Activated CD4-positive, alpha-beta T cell treated with anti-CD3 and anti-CD28 coated beads for 48 hours (primary cell): Measurements from ENCODE around the gene FBXO9.

Experiments used
- DNase-seq: peaks from one replicate; pipeline ENCODE4 v3.0.0-alpha.2; 2020

Gene FBXO9

DNA sequence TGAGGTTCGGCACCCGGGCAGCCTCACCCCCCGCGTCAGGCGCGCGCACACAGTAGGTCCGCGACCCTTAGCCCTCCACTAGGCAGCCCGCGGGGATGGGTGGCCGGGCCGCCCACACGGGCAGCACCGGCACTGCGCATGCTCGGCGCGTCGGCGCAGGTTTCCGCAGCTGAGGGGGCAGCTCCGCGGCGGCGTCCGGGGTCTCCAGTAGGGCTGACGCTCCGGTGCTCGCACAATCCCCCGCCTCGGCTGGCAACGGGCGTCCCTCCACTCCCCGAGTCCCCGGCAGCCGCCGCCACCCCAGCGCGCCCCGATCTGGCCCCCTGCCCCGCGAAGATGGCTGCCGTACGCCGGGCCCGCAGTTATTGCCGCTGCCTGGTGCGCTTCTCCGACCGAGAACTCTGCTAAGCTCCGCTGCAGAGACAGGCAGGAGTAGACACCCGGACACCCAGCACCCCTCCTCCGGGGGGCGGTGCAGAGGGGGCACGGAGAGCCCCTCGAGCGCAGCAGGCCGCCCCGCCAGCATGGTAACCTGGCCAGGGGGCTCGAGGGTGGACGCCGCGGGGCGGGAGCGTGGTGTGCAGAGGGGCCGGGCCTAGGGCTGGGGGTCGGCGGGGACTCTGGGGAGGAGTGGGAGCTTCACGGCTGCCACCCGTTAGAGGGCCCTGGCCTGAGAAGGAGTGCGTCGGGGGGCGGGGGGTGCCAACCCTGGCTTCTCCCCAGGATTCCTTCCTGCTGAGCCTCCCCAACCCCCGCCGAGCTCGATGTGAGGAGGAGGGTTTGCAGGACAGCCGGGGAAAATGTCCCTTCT lies at the start of gene FBXO9:
Gene FBXO9 (plus strand): TSS at position 139 of the 811 bp plus-strand sequence. CDS start 386 bp downstream, at position 525.
- peak; percentile 76 for DNase-seq

- no peak for DNase-seq
Observed at GRCh38 chr6:53015486-53015885, 49.7 kb upstream of the FBXO9 start.

GRCh38 chr6:53018446-53018845 lies 46.8 kb upstream of the FBXO9 start:
- DNase-seq: no peak

- DNase-seq: no peak
Observed at GRCh38 chr6:53020005-53020744, 45.0 kb upstream of the FBXO9 start.

GRCh38 chr6:53023323-53023722 lies 41.9 kb upstream of the FBXO9 start:
- no peak for DNase-seq

DNA sequence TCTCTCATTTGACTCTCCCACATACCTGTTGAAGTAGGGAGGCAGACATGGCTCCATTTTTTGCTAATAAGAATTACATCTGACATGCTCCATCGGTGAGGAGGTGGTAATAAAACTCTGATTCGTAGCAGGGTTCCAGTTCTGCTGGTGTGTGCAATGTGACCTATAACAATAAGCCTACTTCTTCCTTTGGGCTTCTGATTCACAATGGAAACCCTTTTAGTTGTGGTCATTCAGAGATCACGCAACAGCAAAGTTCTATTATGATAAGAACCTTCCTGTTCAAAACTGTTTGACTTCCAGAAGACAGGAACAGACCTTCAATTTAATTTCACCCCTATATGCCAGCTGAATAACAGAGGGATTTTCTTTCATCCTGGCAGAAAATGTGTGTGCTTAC lies 38.7 kb upstream of the FBXO9 start:
- DNase-seq: no peak

- no peak for DNase-seq
Observed at GRCh38 chr6:53027131-53027718, 38.0 kb upstream of the FBXO9 start.

- no peak for DNase-seq
Observed at GRCh38 chr6:53028467-53028866, 36.7 kb upstream of the FBXO9 start.

DNA sequence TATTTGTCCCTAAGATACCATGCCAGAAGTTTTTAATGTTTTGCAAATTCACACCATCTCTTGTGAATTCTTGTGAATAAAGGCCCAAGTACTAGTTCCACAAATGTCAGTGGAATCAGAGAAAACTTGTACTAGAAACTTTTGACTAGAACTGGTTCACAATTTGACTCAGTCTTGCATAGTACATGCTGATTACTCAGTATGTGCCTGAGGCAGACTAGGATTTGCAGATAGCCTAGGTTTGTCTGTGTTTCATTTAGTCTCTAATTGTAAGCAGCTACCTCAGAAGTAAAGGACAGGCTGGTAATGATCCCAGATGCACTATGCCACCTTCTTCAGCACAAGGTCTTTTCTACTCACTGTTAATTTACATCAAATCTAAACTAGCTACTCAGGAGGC lies 35.9 kb upstream of the FBXO9 start:
- DNase-seq: no peak

DNA sequence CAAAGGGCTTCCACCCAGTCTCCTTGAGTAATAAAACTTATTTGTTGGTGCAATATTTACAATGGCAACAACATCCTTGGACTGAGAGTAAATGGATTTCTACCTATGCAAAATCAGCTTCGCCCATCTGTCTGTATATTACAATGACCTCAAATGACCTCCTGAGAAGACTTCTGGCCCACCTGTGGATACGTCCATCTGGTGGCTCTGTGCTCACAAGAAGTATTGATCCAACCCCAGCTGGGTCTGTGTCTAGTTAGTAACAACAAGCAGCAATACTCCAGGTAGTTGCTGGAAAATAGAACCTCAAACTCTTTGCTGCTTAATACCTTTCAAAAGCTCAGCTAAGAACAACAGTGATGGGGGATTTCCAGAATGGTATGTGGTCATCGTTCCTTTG lies 35.4 kb upstream of the FBXO9 start:
- no peak for DNase-seq

GRCh38 chr6:53031281-53031680 lies 33.9 kb upstream of the FBXO9 start:
- DNase-seq: no peak

GRCh38 chr6:53032849-53033248 lies 32.4 kb upstream of the FBXO9 start:
- DNase-seq: no peak

- DNase-seq: no peak
Observed at GRCh38 chr6:53033764-53034163, 31.4 kb upstream of the FBXO9 start.

- DNase-seq: no peak
Observed at GRCh38 chr6:53035549-53036213, 29.5 kb upstream of the FBXO9 start.

DNA sequence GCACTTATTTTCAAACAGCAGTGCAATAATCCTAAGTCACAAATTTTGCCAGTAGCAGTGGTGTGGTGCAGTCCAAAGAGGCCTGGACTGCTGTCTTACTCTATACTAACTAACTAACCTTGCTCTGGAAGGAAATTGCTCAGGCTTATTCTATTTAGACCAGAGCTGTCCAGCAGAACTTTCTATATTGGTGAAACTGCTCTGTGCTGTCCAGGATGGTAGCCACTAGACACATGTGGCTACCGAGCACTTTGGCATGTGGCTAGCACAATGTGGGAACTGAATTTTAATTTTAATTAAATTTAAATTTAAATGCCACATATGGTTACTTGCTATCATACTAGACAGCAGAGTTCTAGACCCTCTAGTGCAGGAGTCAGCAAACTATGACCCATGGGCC lies 27.1 kb upstream of the FBXO9 start:
- no peak for DNase-seq

GRCh38 chr6:53038596-53038995 lies 26.6 kb upstream of the FBXO9 start:
- DNase-seq: no peak

DNA sequence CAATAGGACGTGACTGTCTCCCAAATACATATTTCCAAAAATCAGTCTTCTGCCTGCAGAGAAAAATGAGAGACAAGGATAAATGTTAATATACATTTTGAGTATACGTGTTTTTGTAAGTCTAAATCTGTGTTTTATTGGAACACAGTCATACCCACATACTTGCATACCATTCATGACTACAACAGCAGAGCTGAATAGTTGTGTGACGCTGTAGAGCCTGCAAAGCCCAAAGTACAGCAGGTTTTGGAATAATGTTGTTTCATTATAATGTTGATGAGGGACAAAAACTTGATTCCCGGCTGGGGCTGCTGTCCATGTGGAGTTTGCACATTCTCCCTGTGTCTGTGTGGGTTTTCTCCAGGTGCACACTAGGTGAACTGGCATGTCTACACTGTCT lies 23.8 kb upstream of the FBXO9 start:
- no peak for DNase-seq

DNA sequence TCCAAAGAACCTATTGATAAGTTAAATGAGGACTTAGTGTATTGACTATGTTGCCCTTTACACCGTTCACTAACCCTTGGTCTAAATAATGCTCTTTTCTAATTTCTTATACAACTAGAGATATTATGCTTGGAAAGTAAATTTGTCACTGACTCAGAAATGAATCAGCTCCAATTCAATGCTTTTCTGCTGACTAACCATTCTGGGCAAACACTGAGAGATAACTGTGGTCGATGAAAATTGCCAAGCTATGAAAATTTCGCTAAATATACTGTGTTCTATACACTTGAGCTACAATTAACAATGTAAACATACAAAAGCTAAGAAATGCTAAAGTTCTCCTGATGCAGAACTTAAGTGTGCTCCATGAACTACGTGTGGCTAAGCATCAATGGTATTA lies 23.1 kb upstream of the FBXO9 start:
- no peak for DNase-seq

GRCh38 chr6:53043581-53043980 lies 21.6 kb upstream of the FBXO9 start:
- DNase-seq: no peak

GRCh38 chr6:53044071-53044470 lies 21.1 kb upstream of the FBXO9 start:
- no peak for DNase-seq

GRCh38 chr6:53044572-53044971 lies 20.6 kb upstream of the FBXO9 start:
- DNase-seq: no peak

GRCh38 chr6:53045891-53046673 lies 19.1 kb upstream of the FBXO9 start:
- no peak for DNase-seq
